IMR-90 (cell line): ENCODE data around the gene ALDH1A2. TPM values are rescaled to one million over a fixed set of nuclear protein-coding genes. Genes with fewer than 3 reads are reported as not detected.

ENCODE experiments used
- ATAC-seq: fragments of 200-7000 bp; cut with Tn5 transposase; 2 replicates; pipeline ENCODE4 v1.9.1; 2020; ENCODE audit warnings: low read depth, mild to moderate bottlenecking, moderate library complexity
- BruUV-seq: library from RNA; stranded (reverse); fragments of 400-500 nt; replicated peaks from 2 replicates; lab custom pipeline; 2021; lab: Mats Ljungman, UMichigan
- CTCF ChIA-PET: fragments of 300-600 bp; formaldehyde crosslinking; extraction: SDS; loops from one replicate; lab custom pipeline; 2021; ENCODE audit warnings: antibody characterized with exemption; lab: Yijun Ruan, JAX
- POLR2A ChIA-PET: fragments of 300-600 bp; sonication (Branson Sonifier 250); formaldehyde crosslinking; loops from one replicate; lab custom pipeline; 2022; ENCODE audit warnings: antibody characterized with exemption; ENCODE audit not compliant: unreplicated experiment; lab: Charles Lee
- DNase-seq: peaks from one replicate; pipeline ENCODE4 v3.0.0; 2013
- H2AFZ ChIP-seq: replicated peaks from 2 replicates; pipeline ENCODE3; 2013; ENCODE audit warnings: low read length, mild to moderate bottlenecking; ENCODE audit not compliant: poor library complexity
- H2AK5ac ChIP-seq: 2 replicates; pipeline ENCODE4 v1.6.1; 2013; ENCODE audit warnings: low read depth, low read length, inconsistent platforms
- H2AK9ac ChIP-seq: replicated peaks from 2 replicates; pipeline ENCODE3; 2013; ENCODE audit warnings: mild to moderate bottlenecking, low read depth, low read length, moderate library complexity; ENCODE audit not compliant: poor library complexity
- H2BK120ac ChIP-seq: 2 replicates; pipeline ENCODE4 v1.6.1; 2013; ENCODE audit warnings: low read depth, low read length, inconsistent platforms
- H2BK15ac ChIP-seq: 3 replicates; pipeline ENCODE4 v1.6.1; 2013; ENCODE audit warnings: low read depth, low read length, inconsistent platforms
- H2BK20ac ChIP-seq: 2 replicates; pipeline ENCODE4 v1.6.1; 2013; ENCODE audit warnings: low read depth, mild to moderate bottlenecking, inconsistent platforms, low read length, moderate library complexity
- H2BK5ac ChIP-seq: 2 replicates; pipeline ENCODE4 v1.6.1; 2013; ENCODE audit warnings: mild to moderate bottlenecking, low read depth, low read length, inconsistent platforms; ENCODE audit not compliant: poor library complexity, severe bottlenecking
- H3K14ac ChIP-seq: replicated peaks from 2 replicates; pipeline ENCODE4 v1.6.1; 2013; ENCODE audit warnings: low read depth, low read length, inconsistent platforms
- H3K18ac ChIP-seq: 2 replicates; pipeline ENCODE4 v1.6.1; 2013; ENCODE audit warnings: low read depth, low read length, control low read depth
- H3K23ac ChIP-seq: 2 replicates; pipeline ENCODE4 v1.6.1; 2013; ENCODE audit warnings: low read depth, low read length, inconsistent platforms
- H3K27ac ChIP-seq: 2 replicates; pipeline ENCODE4 v1.5.1; 2013; ENCODE audit warnings: mild to moderate bottlenecking, control low read depth, low read length; ENCODE audit not compliant: insufficient read depth
- H3K27me3 ChIP-seq: 2 replicates; pipeline ENCODE4 v1.6.1; 2013; ENCODE audit warnings: low read length; ENCODE audit not compliant: control insufficient read depth, insufficient read depth
- H3K36me3 ChIP-seq: 2 replicates; pipeline ENCODE4 v1.6.1; 2013; ENCODE audit warnings: low read length, mixed read lengths; ENCODE audit not compliant: control insufficient read depth, insufficient read depth
- H3K4ac ChIP-seq: 2 replicates; pipeline ENCODE4 v1.6.1; 2013; ENCODE audit warnings: low read depth, low read length, inconsistent platforms
- H3K4me1 ChIP-seq: 2 replicates; pipeline ENCODE4 v1.6.1; 2013; ENCODE audit warnings: low read length, mixed read lengths; ENCODE audit not compliant: control insufficient read depth, insufficient read depth
- H3K4me2 ChIP-seq: 2 replicates; pipeline ENCODE4 v1.6.1; 2013; ENCODE audit warnings: low read depth, mild to moderate bottlenecking, control low read depth, low read length, moderate library complexity
- H3K4me3 ChIP-seq: 2 replicates; pipeline ENCODE4 v1.5.1; 2013; ENCODE audit warnings: low read depth, mild to moderate bottlenecking, control low read depth, low read length, moderate library complexity; ENCODE audit not compliant: insufficient read depth
- H3K56ac ChIP-seq: 2 replicates; pipeline ENCODE4 v1.6.1; 2013; ENCODE audit warnings: low read length, inconsistent platforms; ENCODE audit not compliant: insufficient read depth; ENCODE audit errors: extremely low read depth
- H3K79me1 ChIP-seq, 2 experiments: 2 replicates each; pipeline ENCODE4 v1.6.1; 2013; ENCODE audit warnings: low read length in 2 of 2, inconsistent platforms in 1 of 2, low read depth in 1 of 2
- H3K9ac ChIP-seq: 2 replicates; pipeline ENCODE4 v1.6.1; 2013; ENCODE audit warnings: low read depth, low read length, control low read depth
- H3K9me1 ChIP-seq: 2 replicates; pipeline ENCODE4 v1.6.1; 2013; ENCODE audit warnings: low read length, inconsistent platforms; ENCODE audit not compliant: insufficient read depth
- H3K9me3 ChIP-seq: 2 replicates; pipeline ENCODE4 v1.6.1; 2013; ENCODE audit warnings: low read length; ENCODE audit not compliant: control insufficient read depth, insufficient read depth
- H4K20me1 ChIP-seq: 2 replicates; pipeline ENCODE4 v1.6.1; 2013; ENCODE audit warnings: low read length, inconsistent platforms; ENCODE audit not compliant: insufficient read depth
- H4K5ac ChIP-seq: 2 replicates; pipeline ENCODE4 v1.6.1; 2013; ENCODE audit warnings: mild to moderate bottlenecking, low read depth, low read length, control low read depth
- H4K8ac ChIP-seq, 2 experiments: 2 replicates each; pipeline ENCODE4 v1.6.1; 2013; ENCODE audit warnings: low read depth in 2 of 2, low read length in 2 of 2, control low read depth in 1 of 2, inconsistent platforms in 1 of 2
- H4K91ac ChIP-seq: 2 replicates; pipeline ENCODE4 v1.6.1; 2013; ENCODE audit warnings: low read depth, low read length, inconsistent platforms; ENCODE audit not compliant: insufficient read depth
- CEBPB ChIP-seq: IDR thresholded peaks from 2 replicates; pipeline ENCODE4 v1.6.1; 2012; ENCODE audit warnings: low read depth, low read length, improper control_type of control experiment
- FOS ChIP-seq: fragments of 150-350 bp; IDR thresholded peaks from 2 replicates; pipeline ENCODE4 v1.6.1; 2016; ENCODE audit warnings: low read depth, low read length
- MAFK ChIP-seq: IDR thresholded peaks from 2 replicates; pipeline ENCODE4 v1.6.1; 2012; ENCODE audit warnings: low read depth, low read length, improper control_type of control experiment
- MAZ ChIP-seq: IDR thresholded peaks from 2 replicates; pipeline ENCODE4 v1.6.1; 2012; ENCODE audit warnings: low read depth, mild to moderate bottlenecking, low read length, improper control_type of control experiment, moderate library complexity, borderline replicate concordance
- MXI1 ChIP-seq: IDR thresholded peaks from 2 replicates; pipeline ENCODE4 v1.6.1; 2012; ENCODE audit warnings: low read depth, mild to moderate bottlenecking, low read length, moderate library complexity, borderline replicate concordance
- NFE2L2 ChIP-seq: fragments of 150-350 bp; IDR thresholded peaks from 2 replicates; pipeline ENCODE4 v1.6.1; 2016; ENCODE audit warnings: low read depth, mild to moderate bottlenecking, low read length
- POLR2A ChIP-seq: IDR thresholded peaks from 2 replicates; pipeline ENCODE4 v1.6.1; 2012; ENCODE audit warnings: mild to moderate bottlenecking, low read depth, low read length
- RAD21 ChIP-seq: IDR thresholded peaks from 2 replicates; pipeline ENCODE4 v1.6.1; 2012; ENCODE audit warnings: low read length, improper control_type of control experiment
- SMC3 ChIP-seq: fragments of 150-350 bp; IDR thresholded peaks from 2 replicates; pipeline ENCODE4 v1.6.1; 2016; ENCODE audit warnings: low read depth, mild to moderate bottlenecking, antibody characterized with exemption, low read length, moderate library complexity
- WGBS, 2 experiments: methylation state at CpG; one replicate each; pipeline versions ENCODE4 v1.1.5 to v1.1.7; 2013; ENCODE audit warnings: missing lambda C conversion rate in 2 of 2; ENCODE audit not compliant: insufficient read length in 1 of 2; ENCODE audit errors: extremely low coverage in 2 of 2; 5-methylcytosine and 5-hydroxymethylcytosine counted together
- dilution Hi-C: fragments of 300-500 bp; cut with HindIII; formaldehyde crosslinking; loops from one replicate; pipeline ENCODE4 v1.14.3; 2018; ENCODE audit warnings: low sequenced_read_pairs; ENCODE audit not compliant: unreplicated experiment
- in situ Hi-C: fragments of 300-500 bp; cut with MboI; formaldehyde crosslinking; loops from 3 replicates; pipeline ENCODE4 v1.14.3; 2019; ENCODE audit warnings: low sequenced_read_pairs, inconsistent platforms, mixed read lengths
- intact Hi-C: fragments of 100-400 bp; cut with micrococcal nuclease; formaldehyde crosslinking; loops from 2 replicates; pipeline ENCODE4 v1.10.0; 2022
- polyA plus RNA-seq, 3 experiments: library from polyadenylated mRNA; depleted of rRNA; stranded (reverse); fragments of >200 nt; gene quantifications; 2 replicates each; pipeline ENCODE4 v1.2.3, GENCODE V29; 2012; ENCODE audit warnings: low replicate concordance in 1 of 3
- total RNA-seq: library from RNA; depleted of rRNA; stranded (reverse); fragments of >200 nt; gene quantifications from 2 replicates; pipeline ENCODE4 v1.2.3, GENCODE V29; 2012
- TF ChIP-seq, protein P1 (sequence below): fragments of 150-350 bp; IDR thresholded peaks from 2 replicates; pipeline ENCODE4 v1.6.1; 2017; ENCODE audit warnings: mild to moderate bottlenecking, antibody characterized with exemption, low read length, low read depth
- TF ChIP-seq, protein P2 (sequence below): conservative IDR thresholded peaks from 2 replicates; pipeline ENCODE4 v1.5.1; 2012; ENCODE audit warnings: mild to moderate bottlenecking, low read depth, low read length, improper control_type of control experiment

Gene ALDH1A2
- total and polyA plus RNA-seq, 2 of the 4 experiments (the other 2 are of a cell fraction) = not detected

- no peak overlapping the region for H3K27ac ChIP-seq
- no peak overlapping the region for H4K5ac ChIP-seq
- H3K4me2 ChIP-seq = no peak overlapping the region
- no peaks in the 10 kb centered on the region for H4K20me1 ChIP-seq
- H3K9ac ChIP-seq = no peak overlapping the region
- no peak overlapping the region for H2AFZ ChIP-seq
- no peaks in the 10 kb centered on the region for H3K36me3 ChIP-seq
- H2BK15ac ChIP-seq = no peak overlapping the region
- no peak overlapping the region for H2AK9ac ChIP-seq
- dilution Hi-C loops = no loop called here
- H3K9me3 ChIP-seq = no peaks in the 10 kb centered on the region
- 83% methylated on average over 1 of the region's 2 CpGs; no CpG with 5 or more reads in 1 of the 2 experiments for WGBS, 2 experiments
- no peak overlapping the region for H3K4me3 ChIP-seq
- H2BK5ac ChIP-seq = no peak overlapping the region
- H3K14ac ChIP-seq = no peak overlapping the region
- no peak overlapping the region for H3K4ac ChIP-seq
- ChIA-PET CTCF (no interaction called here), POLR2A (no interaction called here)
- H3K79me1 ChIP-seq = no peaks in the 10 kb centered on the region
- intact Hi-C loops = no loop called here
- no peak overlapping the region for H3K18ac ChIP-seq
- no peak overlapping the region for H3K56ac ChIP-seq
- no peak overlapping the region for H2BK20ac ChIP-seq
- no peaks in the 10 kb centered on the region for H3K9me1 ChIP-seq
- TF ChIP-seq MAFK (no peak), SMC3 (no peak), POLR2A (no peak), MXI1 (no peak), FOS (no peak), NFE2L2 (no peak), MAZ (no peak), CEBPB (no peak), RAD21 (no peak)
- TF ChIP-seq, protein P1, sequence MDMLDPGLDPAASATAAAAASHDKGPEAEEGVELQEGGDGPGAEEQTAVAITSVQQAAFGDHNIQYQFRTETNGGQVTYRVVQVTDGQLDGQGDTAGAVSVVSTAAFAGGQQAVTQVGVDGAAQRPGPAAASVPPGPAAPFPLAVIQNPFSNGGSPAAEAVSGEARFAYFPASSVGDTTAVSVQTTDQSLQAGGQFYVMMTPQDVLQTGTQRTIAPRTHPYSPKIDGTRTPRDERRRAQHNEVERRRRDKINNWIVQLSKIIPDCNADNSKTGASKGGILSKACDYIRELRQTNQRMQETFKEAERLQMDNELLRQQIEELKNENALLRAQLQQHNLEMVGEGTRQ = no peak
- TF ChIP-seq, protein P2, sequence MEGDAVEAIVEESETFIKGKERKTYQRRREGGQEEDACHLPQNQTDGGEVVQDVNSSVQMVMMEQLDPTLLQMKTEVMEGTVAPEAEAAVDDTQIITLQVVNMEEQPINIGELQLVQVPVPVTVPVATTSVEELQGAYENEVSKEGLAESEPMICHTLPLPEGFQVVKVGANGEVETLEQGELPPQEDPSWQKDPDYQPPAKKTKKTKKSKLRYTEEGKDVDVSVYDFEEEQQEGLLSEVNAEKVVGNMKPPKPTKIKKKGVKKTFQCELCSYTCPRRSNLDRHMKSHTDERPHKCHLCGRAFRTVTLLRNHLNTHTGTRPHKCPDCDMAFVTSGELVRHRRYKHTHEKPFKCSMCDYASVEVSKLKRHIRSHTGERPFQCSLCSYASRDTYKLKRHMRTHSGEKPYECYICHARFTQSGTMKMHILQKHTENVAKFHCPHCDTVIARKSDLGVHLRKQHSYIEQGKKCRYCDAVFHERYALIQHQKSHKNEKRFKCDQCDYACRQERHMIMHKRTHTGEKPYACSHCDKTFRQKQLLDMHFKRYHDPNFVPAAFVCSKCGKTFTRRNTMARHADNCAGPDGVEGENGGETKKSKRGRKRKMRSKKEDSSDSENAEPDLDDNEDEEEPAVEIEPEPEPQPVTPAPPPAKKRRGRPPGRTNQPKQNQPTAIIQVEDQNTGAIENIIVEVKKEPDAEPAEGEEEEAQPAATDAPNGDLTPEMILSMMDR = no peak
- no peak overlapping the region for H2AK5ac ChIP-seq
- H3K27me3 ChIP-seq = no peaks in the 10 kb centered on the region
- DNase-seq = no peak
- H4K8ac ChIP-seq = no peak overlapping the region
- H3K4me1 ChIP-seq = no peaks in the 10 kb centered on the region
- no peak overlapping the region for H2BK120ac ChIP-seq
- H4K91ac ChIP-seq = no peak overlapping the region
- no peak for ATAC-seq
- no TSS peak for BruUV-seq
- in situ Hi-C loops = no loop called here
- H3K23ac ChIP-seq = no peak overlapping the region
Observed at GRCh38 chr15:58095415-58095814, 29.9 kb upstream of the ALDH1A2 start.
